Measurements from ENCODE around the gene ZNF283.

The ZNF283 gene

DNA sequence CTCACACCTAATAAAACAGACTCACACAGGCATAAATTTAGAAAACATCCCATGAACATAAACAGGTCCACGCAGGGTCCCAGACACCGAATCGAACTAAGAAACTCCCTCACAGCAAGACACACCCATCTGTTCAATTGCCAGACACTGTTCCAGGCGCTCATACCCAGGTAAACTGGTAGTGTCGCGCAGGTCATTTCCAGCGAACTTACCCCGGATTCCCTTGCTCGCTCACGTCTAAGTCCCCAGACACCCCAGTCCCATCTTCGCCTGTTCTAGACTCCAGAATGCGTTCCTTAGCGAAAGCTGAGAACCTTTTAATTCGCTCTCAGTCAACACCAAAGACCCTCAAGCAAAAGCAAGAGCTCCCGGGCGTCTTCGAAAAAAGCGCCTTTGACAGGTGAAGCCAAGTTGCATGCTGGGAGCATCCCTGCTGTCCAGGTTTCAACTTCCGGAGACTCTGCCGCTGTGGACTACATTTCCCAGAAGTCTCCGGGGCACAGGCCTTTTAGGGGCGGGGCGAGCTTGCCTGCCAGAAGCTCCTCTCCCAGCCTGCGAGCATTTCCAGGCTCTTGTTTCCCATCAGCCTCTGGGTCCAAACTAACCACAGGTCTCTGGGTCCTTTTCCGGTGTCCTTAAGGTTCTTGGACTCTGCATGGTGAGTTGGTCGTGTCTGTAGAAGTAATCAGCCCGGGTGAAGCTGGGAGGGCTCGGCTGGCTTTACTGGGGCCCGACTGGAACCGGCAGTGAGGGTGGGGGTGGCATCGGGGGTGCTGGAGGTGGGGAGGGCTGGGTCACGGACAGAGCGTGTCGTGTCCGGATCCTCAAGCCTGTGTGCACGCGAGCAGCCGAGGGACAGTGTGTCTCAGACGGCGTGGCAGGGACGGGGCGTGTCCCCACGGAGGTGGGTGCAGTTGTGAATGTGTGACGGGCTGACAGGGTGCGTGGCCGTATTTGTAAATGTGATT, at the start of gene ZNF283:
Gene ZNF283, plus strand, starts transcription at position 535 of the 968 bp plus-strand sequence. CDS start 6,184 bp downstream, outside the sequence.
- peak within 1 kb of the TSS; percentile 77 for H3K4me3 ChIP-seq (ENCODE audit: control insufficient read depth, low read depth, low read length)
- DNase-seq (ENCODE audit: low read depth): peak; percentile 89

DNA sequence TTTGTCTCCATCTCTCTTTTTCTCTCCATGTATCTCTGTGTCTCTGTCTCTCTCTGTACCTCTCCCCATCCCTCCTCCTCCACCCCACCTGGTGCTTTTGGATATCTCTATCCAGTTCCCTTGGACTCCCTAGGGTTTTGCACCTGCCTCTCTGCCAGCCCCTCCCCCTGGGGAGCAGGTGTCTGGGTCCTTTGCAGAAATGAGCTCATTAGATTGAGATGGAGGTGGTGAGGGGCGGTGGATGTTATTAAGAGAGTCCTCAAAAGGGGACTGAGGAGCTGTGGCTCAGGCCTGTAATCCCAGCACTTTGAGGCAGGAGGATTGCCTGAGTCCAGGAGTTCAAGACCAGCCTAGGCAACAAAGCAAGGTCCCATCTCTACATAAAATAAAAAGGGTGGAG, 48.5 kb upstream of the ZNF283 start:
- TF ChIP-seq, protein P1, sequence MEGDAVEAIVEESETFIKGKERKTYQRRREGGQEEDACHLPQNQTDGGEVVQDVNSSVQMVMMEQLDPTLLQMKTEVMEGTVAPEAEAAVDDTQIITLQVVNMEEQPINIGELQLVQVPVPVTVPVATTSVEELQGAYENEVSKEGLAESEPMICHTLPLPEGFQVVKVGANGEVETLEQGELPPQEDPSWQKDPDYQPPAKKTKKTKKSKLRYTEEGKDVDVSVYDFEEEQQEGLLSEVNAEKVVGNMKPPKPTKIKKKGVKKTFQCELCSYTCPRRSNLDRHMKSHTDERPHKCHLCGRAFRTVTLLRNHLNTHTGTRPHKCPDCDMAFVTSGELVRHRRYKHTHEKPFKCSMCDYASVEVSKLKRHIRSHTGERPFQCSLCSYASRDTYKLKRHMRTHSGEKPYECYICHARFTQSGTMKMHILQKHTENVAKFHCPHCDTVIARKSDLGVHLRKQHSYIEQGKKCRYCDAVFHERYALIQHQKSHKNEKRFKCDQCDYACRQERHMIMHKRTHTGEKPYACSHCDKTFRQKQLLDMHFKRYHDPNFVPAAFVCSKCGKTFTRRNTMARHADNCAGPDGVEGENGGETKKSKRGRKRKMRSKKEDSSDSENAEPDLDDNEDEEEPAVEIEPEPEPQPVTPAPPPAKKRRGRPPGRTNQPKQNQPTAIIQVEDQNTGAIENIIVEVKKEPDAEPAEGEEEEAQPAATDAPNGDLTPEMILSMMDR (conservative IDR thresholded peaks at IDR 0.05; ENCODE audit: control insufficient read depth, insufficient read depth, low read depth, low read length): no peak
- H3K4me3 ChIP-seq (ENCODE audit: control insufficient read depth, low read depth, low read length): no peak overlapping the region

More for the DNA sequence above, at the start of gene ZNF283:
- TF ChIP-seq, protein P1 (conservative IDR thresholded peaks at IDR 0.05; ENCODE audit: control insufficient read depth, insufficient read depth, low read depth, low read length): no peak

DNA sequence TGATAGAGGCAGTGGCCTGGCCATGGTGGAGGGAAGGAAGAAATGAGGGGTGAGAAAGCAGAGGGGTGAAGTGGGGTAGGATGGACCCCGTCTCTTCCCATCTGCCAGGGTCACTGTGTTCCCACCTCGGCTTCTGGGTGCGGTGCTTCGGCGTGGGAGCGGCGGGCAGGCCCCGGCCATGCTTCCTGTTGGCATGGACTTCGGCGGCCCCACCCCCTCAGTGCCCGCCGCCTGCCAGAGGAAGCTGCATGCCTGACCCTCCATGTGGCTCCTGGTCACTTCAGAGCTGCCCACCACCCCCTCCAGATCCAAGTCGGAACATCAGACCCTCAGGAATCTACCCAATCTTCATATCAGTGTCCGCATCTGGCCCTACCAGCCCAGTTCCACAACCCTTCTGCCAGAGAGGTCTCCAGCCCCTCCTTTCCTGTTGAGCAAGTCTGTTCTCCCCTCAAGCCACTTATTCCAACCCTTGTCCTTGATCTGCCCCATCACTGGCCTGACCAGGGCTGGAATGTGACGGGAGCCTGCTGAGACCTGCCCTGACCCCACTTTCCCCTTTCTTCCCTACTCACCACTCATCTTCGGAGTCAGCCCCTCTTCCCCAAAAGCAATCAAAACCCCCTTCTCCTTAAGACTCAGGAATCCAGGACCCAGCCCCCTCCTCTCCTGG, 47.8 kb upstream of the ZNF283 start:
- TF ChIP-seq, protein P1 (conservative IDR thresholded peaks at IDR 0.05; ENCODE audit: control insufficient read depth, insufficient read depth, low read depth, low read length): no peak
- no peak overlapping the region for H3K4me3 ChIP-seq (ENCODE audit: control insufficient read depth, low read depth, low read length)
- no peak for DNase-seq (ENCODE audit: low read depth)

More for the DNA sequence above, 48.5 kb upstream of the ZNF283 start:
- DNase-seq (ENCODE audit: low read depth): no peak

DNA sequence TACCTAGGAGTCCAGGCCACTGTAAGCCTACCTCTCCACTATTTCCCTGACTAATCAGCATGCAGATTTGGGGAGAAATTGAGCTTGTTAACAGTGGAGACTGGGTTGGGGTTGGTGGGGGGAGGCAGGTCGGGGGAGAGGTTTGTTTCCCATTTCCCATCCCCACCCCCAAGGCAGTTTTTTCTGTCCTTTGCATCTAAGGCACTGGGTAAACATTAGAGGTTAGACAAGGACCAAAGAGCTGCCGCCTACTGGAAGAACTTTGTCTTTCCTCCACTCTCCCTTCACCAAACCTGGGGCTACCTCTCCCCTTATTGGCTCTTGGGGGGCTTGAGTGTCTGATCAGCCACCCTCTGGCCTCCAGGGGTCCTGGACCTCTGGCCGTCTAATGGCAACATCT, 47.3 kb upstream of the ZNF283 start:
- no peak overlapping the region for H3K4me3 ChIP-seq (ENCODE audit: control insufficient read depth, low read depth, low read length)
- no peak for DNase-seq (ENCODE audit: low read depth)
- TF ChIP-seq, protein P1 (conservative IDR thresholded peaks at IDR 0.05; ENCODE audit: control insufficient read depth, insufficient read depth, low read depth, low read length): no peak

DNA sequence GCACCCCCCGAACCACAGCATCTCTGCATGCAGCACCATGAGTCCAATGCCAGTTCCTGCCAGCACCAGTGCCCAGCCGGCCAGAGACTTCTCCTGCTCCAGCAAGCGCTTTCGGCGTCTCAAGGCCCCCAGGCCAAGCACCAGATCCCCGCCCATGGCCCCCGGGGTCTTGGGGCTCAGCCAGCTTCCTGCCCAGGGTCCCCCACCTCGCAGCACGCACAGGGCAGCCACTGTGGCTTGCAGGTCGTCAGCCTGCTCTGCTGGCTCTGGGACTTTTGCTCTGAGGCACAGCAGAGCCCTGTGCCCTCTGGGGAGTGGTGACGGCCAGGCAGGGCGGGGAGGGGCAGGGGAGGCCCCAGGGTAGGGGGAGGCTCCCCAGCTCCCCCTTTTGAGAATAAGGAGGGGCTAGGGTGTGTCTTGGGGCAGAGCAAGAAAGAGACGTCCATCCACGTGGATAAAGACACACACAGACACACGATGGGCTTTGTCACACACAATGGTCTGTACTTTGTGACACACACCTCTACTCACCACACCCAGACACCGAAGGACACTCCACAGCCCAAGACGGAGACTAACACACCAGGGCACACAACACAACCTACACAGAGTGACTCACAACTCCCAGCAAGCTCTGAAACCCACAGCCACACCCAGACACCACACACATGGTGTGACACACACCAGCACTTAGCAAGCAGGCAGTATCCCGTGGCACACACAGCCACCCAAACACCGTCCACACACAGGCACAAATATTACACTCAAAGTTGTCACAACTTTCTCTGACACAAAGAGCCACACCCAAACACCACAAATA, 46.2 kb upstream of the ZNF283 start, which contains the start of gene KCNN4:
Gene KCNN4, minus strand, starts transcription at position 268 of the 820 bp plus-strand sequence. Its CDS starts 112 bp downstream, at position 156.
- DNase-seq (ENCODE audit: low read depth): peak; percentile 87
- TF ChIP-seq, protein P1 (conservative IDR thresholded peaks at IDR 0.05; ENCODE audit: control insufficient read depth, insufficient read depth, low read depth, low read length): no peak
- no peak within 1 kb of the TSS for H3K4me3 ChIP-seq (ENCODE audit: control insufficient read depth, low read depth, low read length)

Data from fibroblast of mammary gland (primary cell).